B cell (primary cell): Measurements from ENCODE around the gene CLSTN2. TPM values are rescaled to one million over a fixed set of nuclear protein-coding genes. Genes with fewer than 3 reads are reported as not detected.

Experiments used
- ATAC-seq: fragments of 200-7000 bp; cut with Tn5 transposase; one replicate; pipeline ENCODE4 v1.10.0; 2021; ENCODE audit warnings: low read depth, mild to moderate bottlenecking, moderate number of reproducible peaks, moderate library complexity
- CTCF ChIA-PET: fragments of 350-600 bp; sonication (Branson Sonifier 250); formaldehyde crosslinking; loops from one replicate; lab custom pipeline; 2021; ENCODE audit warnings: antibody characterized with exemption, inconsistent platforms; lab: Charles Lee
- POLR2A ChIA-PET: fragments of 350-600 bp; sonication (Branson Sonifier 250); formaldehyde crosslinking; loops from one replicate; lab custom pipeline; 2021; ENCODE audit warnings: antibody characterized with exemption; lab: Charles Lee
- DNase-seq: peaks from one replicate; pipeline ENCODE4 v3.0.0; 2013
- H2AFZ ChIP-seq: 2 replicates; pipeline ENCODE4 v1.6.1; 2012; ENCODE audit warnings: mild to moderate bottlenecking, low read depth, low read length; ENCODE audit not compliant: insufficient read depth, poor library complexity, severe bottlenecking
- H3K27ac ChIP-seq, 2 donors: 1 replicate in 1 of 2; 2 replicates in 1 of 2; pipeline ENCODE4 v1.5.1; 2012 to 2013; ENCODE audit warnings: low read length in 2 of 2, mild to moderate bottlenecking in 2 of 2, moderate library complexity in 1 of 2
- H3K27me3 ChIP-seq, 4 experiments: fragments of 200-600 bp in 1 of 4; sonication (generic) in 1 of 4; replicated peaks in 1 of 4; 1 replicate in 2 of 4; 2 replicates in 2 of 4; pipeline versions ENCODE4 v1.6.1 to v1.7.0; 2013 to 2016; ENCODE audit warnings: low read length in 3 of 4, mild to moderate bottlenecking in 2 of 4, mixed read lengths in 1 of 4, moderate library complexity in 1 of 4; ENCODE audit not compliant: insufficient read depth in 4 of 4, control insufficient read depth in 3 of 4; ENCODE audit errors: control extremely low read depth in 1 of 4
- H3K36me3 ChIP-seq, 2 experiments: replicated peaks in 1 of 2; 1 replicate in 1 of 2; 2 replicates in 1 of 2; pipeline versions ENCODE4 v1.6.1 to v1.7.1; 2013; ENCODE audit warnings: low read length in 1 of 2; ENCODE audit not compliant: insufficient read depth in 2 of 2, control insufficient read depth in 1 of 2; ENCODE audit errors: control extremely low read depth in 1 of 2, extremely low read depth in 1 of 2
- H3K4me1 ChIP-seq, 2 donors: fragments of 200-600 bp in 1 of 2; sonication (generic) in 1 of 2; 1 replicate in 1 of 2; 2 replicates in 1 of 2; pipeline versions ENCODE4 v1.5.1 to v1.6.1; 2013 to 2017; ENCODE audit warnings: low read length in 2 of 2; ENCODE audit not compliant: control insufficient read depth in 2 of 2, insufficient read depth in 2 of 2
- H3K4me2 ChIP-seq: replicated peaks from 2 replicates; pipeline ENCODE3; 2012; ENCODE audit warnings: mild to moderate bottlenecking, low read depth, low read length; ENCODE audit not compliant: poor library complexity, severe bottlenecking
- H3K4me3 ChIP-seq, 5 experiments: fragments of 200-600 bp in 1 of 5; sonication (generic) in 1 of 5; 1 replicate in 3 of 5; 2 replicates in 2 of 5; pipeline versions ENCODE4 v1.5.1 to v1.7.0; 2011 to 2016; ENCODE audit warnings: low read length in 4 of 5, mild to moderate bottlenecking in 4 of 5, low read depth in 2 of 5, control low read depth in 1 of 5, moderate library complexity in 1 of 5; ENCODE audit not compliant: insufficient read depth in 1 of 5; ENCODE audit errors: control extremely low read depth in 1 of 5, extremely low read depth in 1 of 5
- H3K79me2 ChIP-seq: fragments of 200-600 bp; sonication (generic); one replicate; pipeline ENCODE4 v1.6.0; 2016; ENCODE audit warnings: low read length; ENCODE audit not compliant: control insufficient read depth, insufficient read depth
- H3K9ac ChIP-seq: fragments of 200-600 bp; sonication (generic); 2 replicates; pipeline ENCODE4 v1.6.1; 2017; ENCODE audit warnings: mild to moderate bottlenecking, low read length, moderate library complexity
- H3K9me3 ChIP-seq, 3 donors: one replicate each; pipeline versions ENCODE4 v1.6.1 to v1.7.1; 2013; ENCODE audit warnings: low read length in 2 of 3; ENCODE audit not compliant: control insufficient read depth in 2 of 3, insufficient read depth in 1 of 3; ENCODE audit errors: control extremely low read depth in 1 of 3
- H4K20me1 ChIP-seq: 2 replicates; pipeline ENCODE4 v1.6.0; 2012; ENCODE audit warnings: mild to moderate bottlenecking, low read length; ENCODE audit not compliant: insufficient read depth, control insufficient read depth, poor library complexity, severe bottlenecking
- H3K27ac Mint-ChIP-seq: one replicate; pipeline ENCODE4 v1.8.0; 2021; ENCODE audit warnings: mixed read lengths
- H3K27me3 Mint-ChIP-seq: one replicate; pipeline ENCODE4 v1.8.0; 2021; ENCODE audit warnings: mixed read lengths
- H3K4me1 Mint-ChIP-seq: one replicate; pipeline ENCODE4 v1.8.0; 2021; ENCODE audit warnings: mixed read lengths
- H3K4me3 Mint-ChIP-seq: one replicate; pipeline ENCODE4 v1.8.0; 2021; ENCODE audit warnings: mixed read lengths
- H3K9me3 Mint-ChIP-seq: one replicate; pipeline ENCODE4 v1.8.0; 2022; ENCODE audit warnings: mixed read lengths; ENCODE audit not compliant: insufficient read depth
- CTCF ChIP-seq: fragments of 200-600 bp; IDR thresholded peaks from one replicate; pipeline ENCODE4 v1.8.0; 2022; ENCODE audit warnings: antibody characterized with exemption, mild to moderate bottlenecking
- EZH2 ChIP-seq: IDR thresholded peaks from 2 replicates; pipeline ENCODE4 v1.6.1; 2012; ENCODE audit warnings: borderline replicate concordance, low read depth, mild to moderate bottlenecking, moderate library complexity, low read length; ENCODE audit not compliant: insufficient read depth, poor library complexity, severe bottlenecking
- WGBS: methylation state at CpG from one replicate; pipeline ENCODE4 v1.1.5; 2013; ENCODE audit warnings: missing lambda C conversion rate; ENCODE audit not compliant: insufficient coverage; 5-methylcytosine and 5-hydroxymethylcytosine counted together
- intact Hi-C: fragments of 100-400 bp; cut with micrococcal nuclease; formaldehyde crosslinking; loops from one replicate; pipeline ENCODE4 v1.10.0; 2022
- polyA plus RNA-seq: library from polyadenylated mRNA; depleted of rRNA; stranded (reverse); fragments of >200 nt; gene quantifications from 2 replicates; pipeline ENCODE4 v1.2.3, GENCODE V29; 2012
- total RNA-seq, 2 donors: library from RNA; stranded (reverse); fragments of 120-200 nt in 1 of 2; gene quantifications; 1 replicate in 1 of 2; 2 replicates in 1 of 2; pipeline versions ENCODE4 v1.2.3 to v1.2.4, GENCODE V29; 2013 to 2022

The CLSTN2 gene
- total and polyA plus RNA-seq, 2 donors (not counting 1 experiment from before 2014, with no cell fraction given): not detected

- H4K20me1 ChIP-seq: no peaks in the 10 kb centered on the region
- H3K4me2 ChIP-seq: no peak overlapping the region
- no peak overlapping the region for H2AFZ ChIP-seq
- TF ChIP-seq CTCF: no peak
- no peak for TF ChIP-seq EZH2
- H3K27ac ChIP-seq: no peak overlapping the region
- Mint-ChIP-seq H3K27me3 (peaks cover 14% of the 10 kb centered on the region), H3K9me3 (no peaks in the 10 kb centered on the region), H3K4me3 (no peak overlapping the region), H3K27ac (no peak overlapping the region), H3K4me1 (no peaks in the 10 kb centered on the region)
- ChIA-PET POLR2A (no interaction called here), CTCF (no interaction called here)
- H3K79me2 ChIP-seq: no peaks in the 10 kb centered on the region
- DNase-seq (no peak), ATAC-seq (no peak)
- WGBS: 100% methylated on average over 2 of the region's 3 CpGs
- no peak overlapping the region for H3K9ac ChIP-seq
- no peaks in the 10 kb centered on the region for H3K9me3 ChIP-seq
- peaks cover 0 to 6% (median 0%) of the 10 kb centered on the region in 4 experiments for H3K27me3 ChIP-seq
- intact Hi-C loops: no loop called here
- H3K4me3 ChIP-seq: no peak overlapping the region
- H3K36me3 ChIP-seq: no peaks in the 10 kb centered on the region
- H3K4me1 ChIP-seq: no peaks in the 10 kb centered on the region
Observed at GRCh38 chr3:140284372-140284771, 349.4 kb downstream of the CLSTN2 start.

- intact Hi-C loops: no loop called here
- H3K27ac ChIP-seq: no peak overlapping the region
- H2AFZ ChIP-seq: no peak overlapping the region
- H3K4me1 ChIP-seq: no peaks in the 10 kb centered on the region
- no peaks in the 10 kb centered on the region for H3K36me3 ChIP-seq
- no peaks in the 10 kb centered on the region for H4K20me1 ChIP-seq
- no peak overlapping the region for H3K4me2 ChIP-seq
- Mint-ChIP-seq H3K9me3 (no peaks in the 10 kb centered on the region), H3K27me3 (peaks cover 14% of the 10 kb centered on the region), H3K4me3 (no peak overlapping the region), H3K27ac (no peak overlapping the region), H3K4me1 (no peaks in the 10 kb centered on the region)
- H3K27me3 ChIP-seq: peaks cover 0 to 5% (median 0%) of the 10 kb centered on the region in 4 experiments
- H3K9me3 ChIP-seq: no peaks in the 10 kb centered on the region
- no peaks in the 10 kb centered on the region for H3K79me2 ChIP-seq
- ChIA-PET POLR2A (no interaction called here), CTCF (no interaction called here)
- no CpG with 5 or more reads among the region's 3 CpGs for WGBS
- DNase-seq (no peak), ATAC-seq (no peak)
- H3K9ac ChIP-seq: no peak overlapping the region
- H3K4me3 ChIP-seq: no peak overlapping the region
- no peak for TF ChIP-seq CTCF
- TF ChIP-seq EZH2: no peak
Observed at GRCh38 chr3:140285380-140285779, 350.4 kb downstream of the CLSTN2 start.
